ENCODE measurements around the gene CPSF7.

Gene CPSF7

GRCh38 chr11:61357894-61358239, 71.9 kb downstream of the CPSF7 start:
- H3K4me3 ChIP-seq (replicated peaks; ENCODE audit: low read depth, low read length): no peak overlapping the region
- TF ChIP-seq, protein P1, sequence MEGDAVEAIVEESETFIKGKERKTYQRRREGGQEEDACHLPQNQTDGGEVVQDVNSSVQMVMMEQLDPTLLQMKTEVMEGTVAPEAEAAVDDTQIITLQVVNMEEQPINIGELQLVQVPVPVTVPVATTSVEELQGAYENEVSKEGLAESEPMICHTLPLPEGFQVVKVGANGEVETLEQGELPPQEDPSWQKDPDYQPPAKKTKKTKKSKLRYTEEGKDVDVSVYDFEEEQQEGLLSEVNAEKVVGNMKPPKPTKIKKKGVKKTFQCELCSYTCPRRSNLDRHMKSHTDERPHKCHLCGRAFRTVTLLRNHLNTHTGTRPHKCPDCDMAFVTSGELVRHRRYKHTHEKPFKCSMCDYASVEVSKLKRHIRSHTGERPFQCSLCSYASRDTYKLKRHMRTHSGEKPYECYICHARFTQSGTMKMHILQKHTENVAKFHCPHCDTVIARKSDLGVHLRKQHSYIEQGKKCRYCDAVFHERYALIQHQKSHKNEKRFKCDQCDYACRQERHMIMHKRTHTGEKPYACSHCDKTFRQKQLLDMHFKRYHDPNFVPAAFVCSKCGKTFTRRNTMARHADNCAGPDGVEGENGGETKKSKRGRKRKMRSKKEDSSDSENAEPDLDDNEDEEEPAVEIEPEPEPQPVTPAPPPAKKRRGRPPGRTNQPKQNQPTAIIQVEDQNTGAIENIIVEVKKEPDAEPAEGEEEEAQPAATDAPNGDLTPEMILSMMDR (IDR thresholded peaks at IDR 0.05; ENCODE audit: low read length, missing control alignments): no peak
- no peak for DNase-seq (ENCODE audit: low read depth)

DNA sequence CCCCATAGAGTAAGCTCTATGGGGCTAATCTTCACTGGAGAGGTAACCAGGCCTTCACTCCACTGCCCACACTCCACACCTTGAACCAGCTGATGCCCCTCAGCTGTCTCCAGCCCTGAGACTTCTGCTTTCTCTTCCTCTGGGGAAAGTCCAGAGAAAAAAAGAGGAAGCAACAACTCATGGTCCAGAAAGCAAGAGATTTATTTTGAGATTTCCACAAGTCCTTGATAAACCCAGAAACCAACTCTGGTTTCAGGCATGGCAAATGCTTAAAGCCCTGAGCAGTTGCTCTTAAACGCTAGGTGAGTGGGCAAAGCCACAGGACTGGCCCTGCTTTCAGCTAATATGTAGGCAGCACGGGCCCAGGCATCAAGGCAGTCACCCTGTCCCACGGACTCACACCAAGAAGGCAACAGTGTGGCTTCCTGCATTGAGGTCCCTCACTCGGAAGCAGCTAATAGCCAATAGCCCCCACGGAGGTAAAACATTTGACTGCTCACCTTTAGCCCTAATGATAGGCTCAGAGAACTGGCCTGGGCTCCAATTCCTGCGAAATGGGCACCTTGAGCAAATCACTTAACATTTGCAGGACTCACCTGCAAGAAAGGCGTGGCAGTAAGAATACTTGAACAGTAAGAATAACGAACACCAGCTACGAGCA, 72.4 kb downstream of the CPSF7 start:
- TF ChIP-seq, protein P1 (IDR thresholded peaks at IDR 0.05; ENCODE audit: low read length, missing control alignments): no peak
- DNase-seq (ENCODE audit: low read depth): no peak

DNA sequence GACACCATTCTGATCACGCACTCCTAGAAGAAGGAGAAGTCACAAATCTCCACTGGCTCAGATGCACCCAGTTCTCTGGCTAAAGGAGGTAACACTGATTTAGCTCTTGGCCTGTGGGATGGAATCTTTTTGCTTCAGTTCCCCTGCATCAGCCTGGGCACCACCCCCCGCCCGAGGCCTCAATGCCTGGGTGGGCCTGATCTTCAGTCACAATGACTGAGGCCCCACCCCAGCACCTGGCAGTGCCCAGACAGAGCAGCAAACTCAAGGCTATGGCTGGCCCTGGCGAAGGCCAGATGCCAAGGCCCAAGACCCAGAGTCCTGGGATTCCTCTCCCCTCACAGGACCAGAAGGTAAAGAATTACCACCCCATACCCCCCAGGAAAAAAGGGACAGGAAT, 73.1 kb downstream of the CPSF7 start:
- TF ChIP-seq, protein P1 (IDR thresholded peaks at IDR 0.05; ENCODE audit: low read length, missing control alignments): no peak
- no peak for DNase-seq (ENCODE audit: low read depth)
- H3K4me3 ChIP-seq (replicated peaks; ENCODE audit: low read depth, low read length): no peak overlapping the region

More for the DNA sequence above, 72.4 kb downstream of the CPSF7 start:
- H3K4me3 ChIP-seq (replicated peaks; ENCODE audit: low read depth, low read length): no peak overlapping the region

DNA sequence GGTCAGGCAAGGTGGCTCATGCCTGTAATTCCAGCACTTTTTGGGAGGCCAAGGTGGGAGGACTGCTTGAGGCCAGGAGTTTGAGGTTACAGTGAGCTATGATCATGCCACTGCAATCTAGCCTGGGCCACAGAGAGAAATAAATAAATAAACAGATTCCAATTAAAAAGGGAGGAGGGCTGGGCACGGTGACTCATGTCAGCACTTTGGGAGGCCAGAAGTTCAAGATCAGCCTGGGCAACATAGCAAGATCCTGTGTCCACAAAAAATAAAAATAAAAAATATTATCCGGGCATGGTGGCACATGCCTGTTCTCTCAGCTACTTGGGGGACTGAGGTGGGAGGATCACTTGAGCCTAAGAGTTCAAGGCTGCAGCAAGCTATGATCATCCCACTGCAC, 75.6 kb downstream of the CPSF7 start:
- H3K4me3 ChIP-seq (replicated peaks; ENCODE audit: low read depth, low read length): no peak overlapping the region
- TF ChIP-seq, protein P1 (IDR thresholded peaks at IDR 0.05; ENCODE audit: low read length, missing control alignments): no peak
- DNase-seq (ENCODE audit: low read depth): no peak

DNA sequence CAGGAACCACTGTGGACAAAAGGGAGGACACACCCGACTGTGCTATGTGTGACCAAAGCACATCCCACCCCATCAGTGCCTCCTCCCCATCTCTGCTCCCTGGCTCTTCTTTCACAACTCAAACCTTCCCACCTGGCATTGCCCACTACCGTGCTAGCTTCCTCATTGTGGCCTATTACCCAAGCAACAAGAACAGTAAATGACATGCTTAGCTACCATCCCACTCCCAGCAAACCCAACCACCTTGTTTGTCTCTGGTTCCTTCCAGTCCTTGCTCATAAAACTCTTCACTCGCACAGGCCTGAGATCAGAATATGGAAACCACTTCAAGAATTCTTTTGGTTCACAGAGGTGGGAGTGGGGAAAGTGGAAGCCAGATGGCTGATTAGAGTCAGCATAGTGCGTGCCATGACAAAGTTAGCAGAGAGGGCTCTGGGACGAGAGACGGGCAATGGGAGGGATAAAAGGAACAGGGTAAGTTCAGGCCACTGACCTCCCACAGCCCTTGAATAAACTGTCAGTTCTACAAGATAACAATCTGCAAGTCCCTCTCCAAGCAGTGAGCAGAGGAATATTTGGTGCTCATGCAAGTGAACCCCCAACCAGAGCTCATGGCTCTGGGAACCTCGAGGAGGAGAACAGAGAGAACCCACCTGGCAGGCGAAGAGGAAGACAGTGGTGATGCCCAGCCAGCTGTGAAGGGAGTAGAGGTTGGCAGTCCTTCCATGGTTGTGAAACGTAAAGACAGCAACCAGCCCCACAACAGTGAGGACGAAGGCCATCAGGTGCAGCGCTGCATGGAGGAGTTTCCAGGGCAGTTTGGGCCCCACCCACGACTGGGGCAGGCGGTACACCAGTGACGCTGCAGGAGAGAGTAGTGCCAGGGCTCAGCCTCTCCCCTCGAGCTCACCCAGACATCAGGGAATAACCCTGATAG, 76.4 kb downstream of the CPSF7 start:
- no peak for DNase-seq (ENCODE audit: low read depth)
- no peak overlapping the region for H3K4me3 ChIP-seq (replicated peaks; ENCODE audit: low read depth, low read length)
- TF ChIP-seq, protein P1 (IDR thresholded peaks at IDR 0.05; ENCODE audit: low read length, missing control alignments): no peak

Measured in fibroblast of pulmonary artery (primary cell).